NCI-H1417 (cell line): ENCODE results near the gene ATXN10.
"Not testable (repeated sequence)": the region's sequence is repeated elsewhere in the genome, so short reads cannot be mapped to it uniquely, and the experiment has no call there.

ENCODE experiments used
- DNase-seq, 3 experiments: peaks; one replicate each; lab custom pipeline; 2025; lab: John Stamatoyannopoulos, UW

Gene ATXN10

GRCh38 chr22:45671783-45672563 is at the start of gene ATXN10:
TSS of gene ATXN10 (plus strand) at chr22:45671834. CDS start at chr22:45672064, 230 bp downstream.
- peak; percentile 63 to 88 (median 81) for DNase-seq

GRCh38 chr22:45621836-45622600 is 49.6 kb upstream of the ATXN10 start:
- DNase-seq: no peak

- not testable (repeated sequence) for DNase-seq
These were observed 48.0 kb upstream of the ATXN10 start for GRCh38 chr22:45623464-45624145.

GRCh38 chr22:45626198-45626651 is 45.4 kb upstream of the ATXN10 start:
- DNase-seq: no peak

- DNase-seq: peak in 1 of 3 experiments; percentile 9
These were observed 44.0 kb upstream of the ATXN10 start for GRCh38 chr22:45627489-45628233.

GRCh38 chr22:45628515-45628914 is 43.1 kb upstream of the ATXN10 start:
- DNase-seq: no peak

GRCh38 chr22:45629469-45630089 is 42.1 kb upstream of the ATXN10 start:
- peak in 2 of 3 experiments; percentile 44 to 51 for DNase-seq

- no peak for DNase-seq
These were observed 41.2 kb upstream of the ATXN10 start for GRCh38 chr22:45630436-45630835.

GRCh38 chr22:45631140-45631840 is 40.3 kb upstream of the ATXN10 start:
- peak in 1 of 3 experiments; percentile 35 for DNase-seq

- no peak for DNase-seq
These were observed 39.8 kb upstream of the ATXN10 start for GRCh38 chr22:45631841-45632238.

- no peak for DNase-seq
These were observed 38.7 kb upstream of the ATXN10 start for GRCh38 chr22:45632791-45633515.

GRCh38 chr22:45636683-45637082 is 35.0 kb upstream of the ATXN10 start:
- no peak for DNase-seq

GRCh38 chr22:45638197-45638596 is 33.4 kb upstream of the ATXN10 start:
- DNase-seq: peak in 2 of 3 experiments; percentile 38 to 68

GRCh38 chr22:45638834-45639746 is 32.5 kb upstream of the ATXN10 start:
- peak in 2 of 3 experiments; percentile 16 to 78 for DNase-seq

- DNase-seq: no peak
These were observed 31.9 kb upstream of the ATXN10 start for GRCh38 chr22:45639747-45640102.

GRCh38 chr22:45640291-45640940 is 31.2 kb upstream of the ATXN10 start:
- DNase-seq: no peak

- no peak for DNase-seq
These were observed 30.6 kb upstream of the ATXN10 start for GRCh38 chr22:45640941-45641621.

- peak in 1 of 3 experiments; percentile 14 for DNase-seq
These were observed 28.6 kb upstream of the ATXN10 start for GRCh38 chr22:45642986-45643385.
